ENCODE measurements around the gene ZEB2. TPM values are rescaled to one million over a fixed set of nuclear protein-coding genes. Genes with fewer than 3 reads are reported as not detected.

Gene ZEB2
- total RNA-seq, 4 donors from 2014 or later, result 187 to 346 (median 266) TPM

DNA sequence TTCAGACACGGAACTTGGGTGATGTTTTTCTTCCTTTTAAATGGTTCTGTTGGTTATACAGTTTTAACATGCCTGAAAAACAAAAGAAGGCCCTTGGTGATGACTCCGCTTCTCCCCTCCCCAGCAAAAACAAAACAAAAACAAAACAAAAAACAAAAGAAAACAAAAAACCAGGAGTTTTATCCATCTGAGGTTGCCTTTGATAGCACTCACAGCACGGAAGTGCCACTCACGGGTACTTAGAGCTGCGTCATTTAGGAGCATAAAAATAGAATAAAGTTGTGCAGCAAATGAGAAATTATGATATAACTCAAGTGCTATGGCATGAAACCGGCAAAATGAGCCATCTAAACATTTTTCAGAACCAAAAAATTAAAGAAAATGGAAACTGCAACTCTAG is 57.7 kb downstream of the ZEB2 start:
- TF ChIP-seq, protein P1, sequence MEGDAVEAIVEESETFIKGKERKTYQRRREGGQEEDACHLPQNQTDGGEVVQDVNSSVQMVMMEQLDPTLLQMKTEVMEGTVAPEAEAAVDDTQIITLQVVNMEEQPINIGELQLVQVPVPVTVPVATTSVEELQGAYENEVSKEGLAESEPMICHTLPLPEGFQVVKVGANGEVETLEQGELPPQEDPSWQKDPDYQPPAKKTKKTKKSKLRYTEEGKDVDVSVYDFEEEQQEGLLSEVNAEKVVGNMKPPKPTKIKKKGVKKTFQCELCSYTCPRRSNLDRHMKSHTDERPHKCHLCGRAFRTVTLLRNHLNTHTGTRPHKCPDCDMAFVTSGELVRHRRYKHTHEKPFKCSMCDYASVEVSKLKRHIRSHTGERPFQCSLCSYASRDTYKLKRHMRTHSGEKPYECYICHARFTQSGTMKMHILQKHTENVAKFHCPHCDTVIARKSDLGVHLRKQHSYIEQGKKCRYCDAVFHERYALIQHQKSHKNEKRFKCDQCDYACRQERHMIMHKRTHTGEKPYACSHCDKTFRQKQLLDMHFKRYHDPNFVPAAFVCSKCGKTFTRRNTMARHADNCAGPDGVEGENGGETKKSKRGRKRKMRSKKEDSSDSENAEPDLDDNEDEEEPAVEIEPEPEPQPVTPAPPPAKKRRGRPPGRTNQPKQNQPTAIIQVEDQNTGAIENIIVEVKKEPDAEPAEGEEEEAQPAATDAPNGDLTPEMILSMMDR (IDR thresholded peaks at IDR 0.05; ENCODE audit: low read depth), result no peak

DNA sequence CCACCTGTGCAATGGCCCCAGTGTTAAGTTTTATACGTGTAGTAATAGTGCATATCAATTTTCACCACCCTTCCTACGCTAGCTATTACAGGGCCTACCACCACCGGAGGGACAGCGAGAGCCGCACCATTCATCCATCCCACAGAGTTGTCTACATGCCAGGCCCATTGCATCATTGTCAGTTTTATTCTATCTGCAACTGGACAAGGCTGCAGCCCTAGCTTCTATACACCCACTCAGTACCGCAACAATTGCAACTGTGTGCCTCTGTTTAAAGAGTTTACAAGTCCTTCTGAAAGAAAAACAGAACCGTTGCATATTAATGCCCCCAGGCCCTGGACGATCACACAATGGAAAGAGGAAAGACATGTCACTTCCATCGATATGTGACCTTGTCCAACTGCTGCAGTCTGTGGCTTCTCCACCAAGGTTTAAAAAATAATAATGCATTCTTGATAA is 58.6 kb downstream of the ZEB2 start:
- TF ChIP-seq, protein P1 (IDR thresholded peaks at IDR 0.05; ENCODE audit: low read depth), result no peak

DNA sequence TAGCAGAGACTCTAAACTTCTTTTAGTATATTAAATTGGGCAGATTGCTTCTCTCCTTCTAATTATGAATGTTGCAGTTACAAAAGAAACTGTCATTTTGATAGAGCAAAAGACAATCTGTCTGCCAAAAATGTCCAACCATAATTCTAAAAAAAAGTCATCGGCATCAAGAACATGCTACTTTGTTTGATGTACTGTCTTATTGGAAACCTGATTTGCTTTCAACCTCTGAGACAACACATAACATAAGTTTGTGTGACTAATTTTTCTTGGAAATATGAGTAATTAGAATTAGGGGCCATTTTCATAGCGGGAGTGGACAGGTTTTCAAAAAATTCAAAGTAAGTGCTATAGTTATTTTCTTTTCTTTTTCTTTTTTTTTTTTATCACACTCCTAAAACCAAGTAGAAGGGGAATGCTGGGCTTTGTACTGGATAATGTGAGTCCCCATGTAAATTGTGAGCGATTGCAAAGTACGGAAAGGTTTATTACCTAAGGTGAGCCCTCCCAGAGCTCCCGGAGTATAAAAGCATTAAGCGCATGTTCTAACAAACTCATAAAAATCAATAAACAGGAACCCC is 59.1 kb downstream of the ZEB2 start:
- TF ChIP-seq, protein P1 (IDR thresholded peaks at IDR 0.05; ENCODE audit: low read depth), result no peak

DNA sequence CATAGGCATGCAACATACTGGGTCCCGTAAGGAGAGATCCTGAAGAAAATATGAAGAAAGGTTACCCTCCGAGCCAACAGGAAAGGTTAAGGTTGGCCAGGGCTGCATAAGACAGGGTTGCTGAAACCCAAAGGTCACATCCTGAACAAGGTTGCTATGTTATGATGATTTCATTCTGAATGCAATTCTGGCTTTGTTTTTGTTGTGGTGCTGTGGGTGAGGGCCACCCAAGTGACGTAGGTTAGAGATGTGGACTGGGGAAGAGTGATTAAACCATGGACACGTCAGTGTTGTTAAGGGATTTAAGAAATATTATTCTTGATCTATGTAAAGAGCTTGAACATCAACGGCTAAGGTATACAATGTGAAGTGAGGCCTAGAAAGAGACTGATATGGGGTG is 60.0 kb downstream of the ZEB2 start:
- TF ChIP-seq, protein P1 (IDR thresholded peaks at IDR 0.05; ENCODE audit: low read depth), result no peak

DNA sequence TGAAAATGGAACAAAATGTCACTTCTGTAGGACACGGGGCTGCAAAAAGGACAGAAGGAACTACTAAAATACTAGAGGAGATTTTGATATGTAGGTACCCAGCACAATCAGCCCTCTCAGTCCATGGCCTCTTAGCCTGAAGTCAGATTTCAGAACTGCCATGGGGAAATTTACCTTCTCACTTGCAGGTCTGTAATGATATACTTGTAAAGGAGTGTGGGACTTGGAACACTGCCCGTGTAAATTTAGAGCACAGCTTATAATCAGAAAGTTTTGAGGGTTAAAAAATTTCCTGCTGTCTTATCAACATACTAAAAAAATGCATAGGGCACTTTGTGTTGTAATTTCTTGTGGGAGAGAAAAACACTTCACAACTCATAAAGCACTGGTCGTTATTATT is 60.6 kb downstream of the ZEB2 start:
- TF ChIP-seq, protein P1 (IDR thresholded peaks at IDR 0.05; ENCODE audit: low read depth), result no peak

DNA sequence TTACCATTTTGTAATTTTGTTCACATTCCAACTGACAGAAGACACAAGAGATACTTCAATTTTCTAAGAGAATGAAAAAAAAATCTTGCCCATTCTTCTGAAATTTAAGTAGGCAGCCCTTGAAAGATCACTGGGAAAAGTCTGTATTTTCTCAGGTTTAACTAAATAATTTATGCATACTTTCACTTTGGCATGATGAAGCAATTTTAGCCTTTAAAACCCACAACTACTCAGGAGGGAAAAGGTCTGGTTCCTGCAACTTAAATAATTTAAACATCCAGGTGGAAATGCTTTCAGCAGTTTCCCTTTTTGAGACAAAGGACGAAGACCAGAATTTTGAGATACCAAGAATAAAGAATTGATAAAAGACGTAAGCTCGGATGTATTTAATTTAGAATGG is 61.4 kb downstream of the ZEB2 start:
- TF ChIP-seq, protein P1 (IDR thresholded peaks at IDR 0.05; ENCODE audit: low read depth), result no peak

DNA sequence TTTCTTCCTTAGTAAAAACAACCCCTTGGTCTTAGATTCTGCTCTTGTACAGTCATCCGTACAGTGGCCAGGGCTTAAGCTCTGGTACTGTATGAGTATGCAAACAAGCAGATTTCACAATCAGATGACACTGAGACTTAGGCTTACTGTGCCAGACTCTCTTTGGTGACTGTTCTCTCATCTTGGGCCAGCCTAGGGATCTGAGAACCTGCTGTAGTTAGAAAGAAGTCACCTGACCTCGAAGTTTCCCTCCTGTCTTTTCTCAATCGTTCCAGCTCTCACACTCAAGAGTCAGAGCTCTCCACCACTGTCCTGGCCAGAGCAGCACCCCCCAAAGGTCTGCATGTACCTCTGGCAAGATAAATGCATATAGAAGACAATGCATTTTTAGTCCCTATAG is 63.2 kb downstream of the ZEB2 start:
- TF ChIP-seq, protein P1 (IDR thresholded peaks at IDR 0.05; ENCODE audit: low read depth), result no peak

Data from subcutaneous adipose tissue (tissue), 4 donors.